Measurements from ENCODE around the gene SCAANT1. TPM values are rescaled to one million over a fixed set of nuclear protein-coding genes. Genes with fewer than 3 reads are reported as not detected.
A peak's percentile ranks its signal among the peaks of the same experiment; 100 is the strongest.

The SCAANT1 gene
- total and polyA plus RNA-seq, 2 of the 8 experiments (the other 6 are each of a cell fraction or from before 2014, with no cell fraction given), result not detected

- TF ChIP-seq CHD7 (IDR thresholded peaks at IDR 0.05; ENCODE audit: insufficient replicate concordance, low read length), result no peak
- TF ChIP-seq RBBP5 (IDR thresholded peaks at IDR 0.05; ENCODE audit: borderline replicate concordance, low read depth, low read length), result peak; percentile 56; the same call in 1 of the 2 replicates
- TF ChIP-seq E2F6 (IDR thresholded peaks at IDR 0.05), result no peak
- TF ChIP-seq SUZ12 (IDR thresholded peaks at IDR 0.05; ENCODE audit: low read length), result 0 out of 2 replicates have a peak, but pooled peaks have one; percentile 5
- peak; percentile 12; the same call in 1 of the 2 replicates for TF ChIP-seq YY1 (IDR thresholded peaks at IDR 0.05; ENCODE audit: low read depth, low read length)
- 0 out of 2 replicates have a peak, but pooled peaks have one; percentile 20 for TF ChIP-seq KDM1A (IDR thresholded peaks at IDR 0.05; ENCODE audit: borderline replicate concordance, low read length)
- no peak for TF ChIP-seq TAF7 (optimal IDR thresholded peaks at IDR 0.05; ENCODE audit: borderline replicate concordance, low read depth, low read length)
- no peak for TF ChIP-seq TBP (IDR thresholded peaks at IDR 0.05; ENCODE audit: low read depth, low read length)
Measured at GRCh38 chr3:63912768-63913588, 795 bp upstream of the SCAANT1 start (continued).
